ENCODE results near the gene CGB3. TPM values are rescaled to one million over a fixed set of nuclear protein-coding genes. Genes with fewer than 3 reads are reported as not detected.

CGB3 gene
- polyA plus RNA-seq, 1 donor (not counting 4 experiments of a cell fraction or from before 2014, with no cell fraction given): not detected

- H3K4me2 ChIP-seq (ENCODE audit: control insufficient read depth, extremely low read depth, insufficient read depth, low read depth, low read length): no peak overlapping the region
- no peak overlapping the region for H3K9ac ChIP-seq (ENCODE audit: control insufficient read depth, extremely low read depth, insufficient read depth, low read length)
- no peaks in the 10 kb centered on the region for H3K9me3 ChIP-seq (ENCODE audit: control insufficient read depth, low read depth, low read length)
- H3K79me2 ChIP-seq (ENCODE audit: control insufficient read depth, insufficient read depth, low read length): no peaks in the 10 kb centered on the region
- H3K4me3 ChIP-seq (ENCODE audit: control insufficient read depth in 2 of 3, extremely low read depth in 1 of 3, insufficient read depth in 2 of 3, low read depth in 1 of 3, low read length in 3 of 3): no peak overlapping the region
- H3K27me3 ChIP-seq (ENCODE audit: control insufficient read depth, extremely low read depth, insufficient read depth, low read length): no peaks in the 10 kb centered on the region
- no peaks in the 10 kb centered on the region for H3K9me1 ChIP-seq (ENCODE audit: control insufficient read depth, extremely low read depth, insufficient read depth, low read length)
- H4K20me1 ChIP-seq (ENCODE audit: control insufficient read depth, extremely low read depth, insufficient read depth, low read length): no peaks in the 10 kb centered on the region
- DNase-seq (ENCODE audit: low read depth, low spot score) (no peak), FAIRE-seq (no peak)
- H3K4me1 ChIP-seq (ENCODE audit: control insufficient read depth, extremely low read depth, insufficient read depth, low read length): peaks cover 18% of the 10 kb centered on the region
- H2AFZ ChIP-seq (ENCODE audit: control insufficient read depth, low read length): no peak overlapping the region
- H3K27ac ChIP-seq (ENCODE audit: control insufficient read depth, insufficient read depth, low read length): no peak overlapping the region
- dilution Hi-C loops (cut with MboI; ENCODE audit: extremely low pct_ligation_motif_present, low sequenced_read_pairs): no loop called here
- peaks cover 15 to 28% of the 10 kb centered on the region in 2 experiments for H3K36me3 ChIP-seq (ENCODE audit: control insufficient read depth in 2 of 2, extremely low read depth in 1 of 2, insufficient read depth in 2 of 2, low read length in 2 of 2)
- TF ChIP-seq CTCF (optimal IDR thresholded peaks at IDR 0.05 in 1 of 3, IDR thresholded peaks at IDR 0.05 in 1 of 3, conservative IDR thresholded peaks at IDR 0.05 in 1 of 3; ENCODE audit: extremely low read depth in 1 of 3, insufficient read depth in 2 of 3, low read length in 3 of 3) (no peak), EZH2 (IDR thresholded peaks at IDR 0.05; ENCODE audit: low read length) (no peak)
These were observed 9.8 kb downstream of the CGB3 start for GRCh38 chr19:49014123-49014869.

- no peak overlapping the region for H2AFZ ChIP-seq (ENCODE audit: control insufficient read depth, low read length)
- no peaks in the 10 kb centered on the region for H3K9me3 ChIP-seq (ENCODE audit: control insufficient read depth, low read depth, low read length)
- H3K9ac ChIP-seq (ENCODE audit: control insufficient read depth, extremely low read depth, insufficient read depth, low read length): no peak overlapping the region
- TF ChIP-seq EZH2 (IDR thresholded peaks at IDR 0.05; ENCODE audit: low read length) (no peak), CTCF (optimal IDR thresholded peaks at IDR 0.05 in 1 of 3, IDR thresholded peaks at IDR 0.05 in 1 of 3, conservative IDR thresholded peaks at IDR 0.05 in 1 of 3; ENCODE audit: extremely low read depth in 1 of 3, insufficient read depth in 2 of 3, low read length in 3 of 3) (no peak)
- no peaks in the 10 kb centered on the region for H3K79me2 ChIP-seq (ENCODE audit: control insufficient read depth, insufficient read depth, low read length)
- no peaks in the 10 kb centered on the region for H3K9me1 ChIP-seq (ENCODE audit: control insufficient read depth, extremely low read depth, insufficient read depth, low read length)
- H3K27ac ChIP-seq (ENCODE audit: control insufficient read depth, insufficient read depth, low read length): no peak overlapping the region
- no peak for DNase-seq (ENCODE audit: low read depth, low spot score)
- no peaks in the 10 kb centered on the region for H3K27me3 ChIP-seq (ENCODE audit: control insufficient read depth, extremely low read depth, insufficient read depth, low read length)
- dilution Hi-C loops (cut with MboI; ENCODE audit: extremely low pct_ligation_motif_present, low sequenced_read_pairs): no loop called here
- no peaks in the 10 kb centered on the region for H3K4me1 ChIP-seq (ENCODE audit: control insufficient read depth, extremely low read depth, insufficient read depth, low read length)
- peaks cover 23 to 35% of the 10 kb centered on the region in 2 experiments for H3K36me3 ChIP-seq (ENCODE audit: control insufficient read depth in 2 of 2, extremely low read depth in 1 of 2, insufficient read depth in 2 of 2, low read length in 2 of 2)
- no peak overlapping the region for H3K4me2 ChIP-seq (ENCODE audit: control insufficient read depth, extremely low read depth, insufficient read depth, low read depth, low read length)
- no peak for FAIRE-seq
- no peaks in the 10 kb centered on the region for H4K20me1 ChIP-seq (ENCODE audit: control insufficient read depth, extremely low read depth, insufficient read depth, low read length)
- no peak overlapping the region for H3K4me3 ChIP-seq (ENCODE audit: control insufficient read depth in 2 of 3, extremely low read depth in 1 of 3, insufficient read depth in 2 of 3, low read depth in 1 of 3, low read length in 3 of 3)
These were observed 12.9 kb downstream of the CGB3 start for GRCh38 chr19:49011194-49011593.

Measured in keratinocyte (primary cell).